Measurements from ENCODE around the gene GNAS.

GRCh38 chr20:58889334-58889760 is 36.8 kb downstream of the GNAS start:
- TF ChIP-seq CTCF (IDR thresholded peaks at IDR 0.05; ENCODE audit: low read depth, low read length) (no peak), EZH2phosphoT487 (IDR thresholded peaks at IDR 0.05; ENCODE audit: low read depth) (no peak)
